GM12873 (cell line): ENCODE results near the gene ADAMTSL5.

Experiments
- CTCF ChIP-seq: IDR thresholded peaks from 2 replicates; pipeline ENCODE4 v1.5.1; 2012; ENCODE audit warnings: low read depth, mild to moderate bottlenecking, moderate library complexity, low read length, control low read depth; ENCODE audit not compliant: insufficient read depth; ENCODE audit errors: missing control alignments

ADAMTSL5 gene

GRCh38 chr19:1488282-1488601, 24.6 kb downstream of the ADAMTSL5 start:
- TF ChIP-seq CTCF, result no peak

DNA sequence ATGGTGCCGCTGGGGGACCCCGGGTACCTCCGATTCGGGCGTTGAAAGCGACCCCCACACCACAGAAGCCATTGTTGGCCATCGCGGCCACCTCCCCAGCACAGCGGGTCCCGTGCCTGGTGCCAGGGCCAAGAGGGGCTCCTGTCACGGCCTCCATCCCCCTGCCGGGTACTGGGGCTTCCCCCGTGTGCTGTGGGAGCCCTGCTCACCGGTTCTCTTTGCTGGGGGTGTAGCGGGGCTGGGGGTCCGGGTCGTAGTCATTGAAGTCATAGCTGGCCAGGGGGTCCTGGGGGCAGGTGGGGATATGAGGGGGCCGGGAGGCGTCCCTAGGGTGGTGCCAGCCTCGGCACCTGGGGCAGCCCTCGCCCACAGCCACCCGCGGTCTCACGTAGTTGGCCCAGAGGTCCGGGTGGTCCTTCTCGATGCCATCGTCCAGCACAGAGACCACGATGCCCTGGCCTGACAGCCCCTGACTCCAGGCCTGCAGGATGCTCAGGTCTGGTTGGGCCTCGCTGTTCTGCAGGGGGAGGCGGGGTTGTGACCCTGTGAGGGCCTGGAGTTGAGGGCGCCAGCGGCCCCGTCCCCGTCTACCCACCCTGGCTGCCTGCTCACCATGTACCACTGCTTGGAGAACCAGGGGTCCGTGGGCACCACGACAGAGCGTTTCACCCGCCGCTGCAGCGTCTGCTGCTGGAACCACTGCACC, 25.1 kb downstream of the ADAMTSL5 start:
- TF ChIP-seq CTCF, result no peak

GRCh38 chr19:1486720-1487575, 25.9 kb downstream of the ADAMTSL5 start:
- no peak for TF ChIP-seq CTCF

- no peak for TF ChIP-seq CTCF
Observed at GRCh38 chr19:1483979-1484428, 28.8 kb downstream of the ADAMTSL5 start.

GRCh38 chr19:1483131-1483978, 29.5 kb downstream of the ADAMTSL5 start:
- TF ChIP-seq CTCF, result no peak

DNA sequence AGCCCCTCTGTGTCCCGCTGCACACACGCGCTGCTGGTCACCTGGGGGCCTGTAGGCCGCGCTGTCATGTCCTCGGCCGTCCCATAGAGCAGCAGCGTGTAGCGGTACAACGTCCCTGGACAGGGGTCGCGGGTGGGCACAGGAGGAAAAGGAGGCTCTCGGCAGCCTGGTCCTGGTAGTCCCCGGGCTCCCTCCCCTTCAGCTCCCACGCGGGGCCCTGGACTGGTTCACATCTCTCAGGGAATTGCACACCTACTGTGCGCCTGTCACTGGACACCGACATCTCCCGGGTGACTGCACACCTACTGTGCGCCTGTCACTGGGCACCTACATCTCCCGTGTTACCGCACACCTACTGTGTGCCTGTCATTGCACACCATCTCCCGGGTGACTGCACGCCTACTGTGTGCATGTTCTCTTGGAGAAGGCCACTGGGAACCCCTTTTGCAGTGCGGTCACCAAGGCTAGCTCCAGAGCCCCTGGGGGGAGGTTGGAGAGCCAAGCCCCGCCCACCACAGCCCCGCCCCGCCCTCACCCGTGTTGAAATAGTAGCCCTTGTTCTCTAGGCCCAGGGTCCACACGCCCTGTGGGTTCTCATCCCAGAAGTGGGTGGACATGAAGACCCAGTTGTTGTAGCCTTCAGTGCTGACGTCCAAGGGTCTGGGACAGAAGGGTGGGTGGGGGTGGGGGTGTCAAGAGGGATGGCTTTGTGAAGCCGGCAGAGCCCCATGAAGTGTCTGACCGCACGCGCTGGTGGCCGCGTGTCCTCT, 30.3 kb downstream of the ADAMTSL5 start:
- no peak for TF ChIP-seq CTCF

DNA sequence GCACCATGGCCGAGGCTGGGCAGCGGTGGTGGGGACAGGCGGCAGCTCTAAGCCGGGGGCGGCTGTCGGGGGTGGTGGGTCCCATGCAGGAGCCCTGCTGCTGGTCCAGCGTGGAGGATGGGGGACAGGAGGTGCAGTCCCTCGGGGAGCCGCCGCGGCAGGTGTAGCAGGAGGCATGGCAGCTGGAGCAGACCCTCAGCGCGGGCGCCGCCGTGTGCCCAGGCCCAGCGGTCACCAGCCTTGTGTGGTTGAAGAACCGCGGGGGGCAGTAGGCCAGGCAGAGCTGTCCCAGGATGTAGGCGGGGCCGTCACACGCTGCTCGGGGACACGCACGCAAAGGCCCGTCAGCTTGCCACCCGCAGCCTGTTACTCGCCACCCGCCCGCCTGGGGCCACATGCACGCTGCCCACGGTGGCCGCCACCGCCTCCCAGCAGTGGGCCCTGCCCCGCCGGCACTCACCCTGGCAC, 30.9 kb downstream of the ADAMTSL5 start:
- TF ChIP-seq CTCF, result no peak
